ENCODE measurements around the gene KIAA0040. TPM values are rescaled to one million over a fixed set of nuclear protein-coding genes. Genes with fewer than 3 reads are reported as not detected.

Gene KIAA0040
- total RNA-seq (2014; rRNA removed; shearing (Covaris generic); ENCODE audit: low replicate concordance): 0.66 and 1.2 TPM in 2 replicates

DNA sequence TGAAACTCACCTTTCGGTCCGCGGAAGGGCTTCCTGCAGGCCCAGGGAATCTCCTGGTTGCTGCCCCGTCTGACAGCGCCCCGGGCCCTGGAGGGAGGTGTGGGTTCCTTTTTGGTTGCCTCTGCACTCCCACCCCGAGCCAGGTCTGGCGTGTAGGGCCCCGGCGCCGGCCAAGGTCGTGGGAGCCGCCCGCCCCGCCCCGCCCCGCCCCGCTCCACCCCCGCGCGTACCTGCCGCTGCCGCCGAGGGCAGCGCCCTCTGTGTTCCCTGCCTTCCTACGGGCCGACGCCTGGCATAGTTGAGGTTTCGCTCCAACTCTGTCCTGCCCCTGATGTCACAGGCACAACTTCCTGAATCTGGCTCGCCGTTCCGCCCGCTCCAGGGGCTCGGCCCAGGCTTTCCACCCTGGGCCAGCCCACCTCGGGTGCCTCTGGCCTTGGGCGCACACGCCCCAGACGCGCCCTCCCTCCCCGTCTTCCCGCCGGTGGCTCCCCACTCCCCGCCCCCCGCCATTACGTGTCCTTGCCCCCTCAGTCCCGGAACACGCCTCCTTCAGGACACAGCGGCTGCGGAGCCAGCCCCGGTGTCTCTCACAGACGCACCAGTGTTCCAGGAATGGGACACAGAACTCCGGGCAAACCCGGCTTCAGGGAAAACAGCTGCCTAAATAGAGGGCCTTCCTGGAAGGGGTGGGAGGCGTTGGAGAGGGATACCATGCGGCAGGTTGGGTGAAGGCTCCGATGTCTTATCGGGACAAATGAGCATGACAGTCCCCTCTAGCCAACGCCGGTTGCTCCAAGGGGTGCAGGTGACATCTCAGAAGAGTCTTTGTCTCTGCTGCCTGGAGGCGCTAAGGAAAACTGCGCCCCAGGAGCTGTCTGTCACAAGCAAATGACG is at the start of gene KIAA0040:
TSS of gene KIAA0040 (minus strand) at position 147 of the 897 bp plus-strand sequence. CDS start 31,763 bp downstream, outside the sequence.
- Histone ChIP-seq H3K27me3 (no peaks in the 10 kb centered on the region), H3K36me3 (no peaks in the 10 kb centered on the region), H3K4me3 (peak within 1 kb of the TSS; percentile 46), H3K9me3 (no peaks in the 10 kb centered on the region)
- DNase-seq: peak; percentile 53

- DNase-seq: no peak
- no peaks in the 10 kb centered on the region for H3K36me3 ChIP-seq
- H3K9me3 ChIP-seq: 0 out of 2 replicates have a peak, but pooled peaks cover 2% of the 10 kb centered on the region
- H3K27me3 ChIP-seq: peaks cover 5% of the 10 kb centered on the region; the same call in 1 of the 2 replicates
- H3K4me3 ChIP-seq: no peak overlapping the region
These were observed 44.8 kb upstream of the KIAA0040 start for GRCh38 chr1:175237389-175237788.

- Histone ChIP-seq H3K36me3 (no peaks in the 10 kb centered on the region), H3K9me3 (peaks cover 2% of the 10 kb centered on the region; the same call in 1 of the 2 replicates), H3K4me3 (no peak overlapping the region), H3K27me3 (peaks cover 2% of the 10 kb centered on the region; the same call in 1 of the 2 replicates)
- no peak for DNase-seq
These were observed 42.1 kb upstream of the KIAA0040 start for GRCh38 chr1:175234639-175235038.

- Histone ChIP-seq H3K4me3 (no peak overlapping the region), H3K27me3 (no peaks in the 10 kb centered on the region), H3K36me3 (no peaks in the 10 kb centered on the region), H3K9me3 (peaks cover 2% of the 10 kb centered on the region; the same call in 1 of the 2 replicates)
- DNase-seq: no peak
These were observed 39.8 kb upstream of the KIAA0040 start for GRCh38 chr1:175232335-175232734.

DNA sequence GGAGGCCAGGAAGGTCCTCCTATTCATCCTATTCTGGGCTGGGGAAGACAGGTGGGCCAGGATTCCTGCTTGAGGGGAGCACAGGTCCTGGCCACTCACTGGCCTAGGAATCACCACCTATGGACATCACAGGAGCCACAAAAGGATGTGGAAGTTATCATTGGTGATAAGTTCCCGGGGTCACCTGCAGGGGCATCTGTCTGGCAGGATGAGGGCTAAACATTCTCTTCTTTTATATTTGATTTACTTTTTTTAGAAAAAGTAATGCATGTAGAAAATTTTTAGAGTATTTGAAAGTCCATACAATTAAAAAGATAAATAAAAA is 33.2 kb upstream of the KIAA0040 start:
- no peaks in the 10 kb centered on the region for H3K36me3 ChIP-seq
- H3K9me3 ChIP-seq: no peaks in the 10 kb centered on the region
- no peaks in the 10 kb centered on the region for H3K27me3 ChIP-seq
- H3K4me3 ChIP-seq: no peak overlapping the region
- no peak for DNase-seq

DNA sequence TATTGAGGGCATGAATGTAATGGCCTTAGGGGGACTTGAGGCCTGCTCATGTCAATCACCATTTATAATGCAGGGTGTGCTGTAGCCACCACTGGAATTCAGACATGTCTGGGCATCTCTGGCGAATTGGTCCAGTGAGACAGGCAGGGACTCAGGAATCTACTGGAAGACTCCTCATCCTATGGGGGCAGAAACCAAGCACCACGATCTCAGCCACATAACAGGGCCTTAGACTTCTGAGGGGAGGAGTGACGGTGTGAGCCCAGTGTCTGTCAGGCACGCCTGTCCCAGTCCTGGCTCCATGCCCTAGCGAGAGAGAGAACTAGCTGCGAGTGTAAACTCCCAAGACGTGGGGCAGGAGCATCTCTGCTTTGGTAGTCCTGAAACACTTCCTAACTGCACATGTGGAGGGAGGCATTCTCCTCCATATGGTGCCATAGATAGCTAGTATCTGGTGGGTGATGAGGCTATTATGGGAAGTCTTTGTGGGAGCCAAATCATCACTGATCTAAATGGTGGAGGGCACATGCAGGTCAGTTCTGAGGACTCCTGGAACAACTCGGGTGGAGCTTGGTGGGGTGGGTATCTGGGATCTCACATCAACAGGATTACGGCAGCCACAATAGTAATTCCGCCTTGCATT is 29.8 kb upstream of the KIAA0040 start:
- no peak for DNase-seq
- Histone ChIP-seq H3K4me3 (no peak overlapping the region), H3K9me3 (no peaks in the 10 kb centered on the region), H3K36me3 (no peaks in the 10 kb centered on the region), H3K27me3 (no peaks in the 10 kb centered on the region)

GRCh38 chr1:175221557-175222175 is 29.1 kb upstream of the KIAA0040 start:
- Histone ChIP-seq H3K36me3 (no peaks in the 10 kb centered on the region), H3K9me3 (no peaks in the 10 kb centered on the region), H3K4me3 (no peak overlapping the region), H3K27me3 (no peaks in the 10 kb centered on the region)
- no peak for DNase-seq

GRCh38 chr1:175220853-175221556 is 28.4 kb upstream of the KIAA0040 start:
- no peaks in the 10 kb centered on the region for H3K36me3 ChIP-seq
- no peak for DNase-seq
- H3K9me3 ChIP-seq: no peaks in the 10 kb centered on the region
- no peaks in the 10 kb centered on the region for H3K27me3 ChIP-seq
- no peak overlapping the region for H3K4me3 ChIP-seq

DNA sequence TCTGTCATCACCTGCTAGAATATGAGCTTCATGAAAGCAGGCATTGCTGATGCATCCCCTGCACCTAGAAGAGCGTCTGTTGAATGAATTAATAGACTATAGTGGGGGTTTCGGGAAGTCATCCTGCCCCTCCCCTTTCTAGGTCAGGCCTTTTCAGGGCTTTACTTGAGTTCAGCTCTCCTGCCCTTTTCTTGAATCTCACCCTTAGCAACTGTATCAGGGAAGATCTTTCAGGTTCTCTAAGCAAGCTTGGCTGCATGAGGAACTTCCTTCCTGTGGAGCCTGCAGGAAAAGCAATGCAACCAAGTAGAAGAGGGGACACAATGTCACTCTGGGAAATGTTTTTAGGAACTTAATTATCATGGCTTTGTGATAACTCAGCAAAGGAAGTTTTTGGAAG is 27.2 kb upstream of the KIAA0040 start:
- Histone ChIP-seq H3K27me3 (no peaks in the 10 kb centered on the region), H3K36me3 (no peaks in the 10 kb centered on the region), H3K4me3 (no peak overlapping the region), H3K9me3 (no peaks in the 10 kb centered on the region)
- DNase-seq: no peak

- H3K9me3 ChIP-seq: no peaks in the 10 kb centered on the region
- no peaks in the 10 kb centered on the region for H3K36me3 ChIP-seq
- H3K27me3 ChIP-seq: no peaks in the 10 kb centered on the region
- no peak overlapping the region for H3K4me3 ChIP-seq
- DNase-seq: no peak
These were observed 26.3 kb upstream of the KIAA0040 start for GRCh38 chr1:175218786-175219434.

DNA sequence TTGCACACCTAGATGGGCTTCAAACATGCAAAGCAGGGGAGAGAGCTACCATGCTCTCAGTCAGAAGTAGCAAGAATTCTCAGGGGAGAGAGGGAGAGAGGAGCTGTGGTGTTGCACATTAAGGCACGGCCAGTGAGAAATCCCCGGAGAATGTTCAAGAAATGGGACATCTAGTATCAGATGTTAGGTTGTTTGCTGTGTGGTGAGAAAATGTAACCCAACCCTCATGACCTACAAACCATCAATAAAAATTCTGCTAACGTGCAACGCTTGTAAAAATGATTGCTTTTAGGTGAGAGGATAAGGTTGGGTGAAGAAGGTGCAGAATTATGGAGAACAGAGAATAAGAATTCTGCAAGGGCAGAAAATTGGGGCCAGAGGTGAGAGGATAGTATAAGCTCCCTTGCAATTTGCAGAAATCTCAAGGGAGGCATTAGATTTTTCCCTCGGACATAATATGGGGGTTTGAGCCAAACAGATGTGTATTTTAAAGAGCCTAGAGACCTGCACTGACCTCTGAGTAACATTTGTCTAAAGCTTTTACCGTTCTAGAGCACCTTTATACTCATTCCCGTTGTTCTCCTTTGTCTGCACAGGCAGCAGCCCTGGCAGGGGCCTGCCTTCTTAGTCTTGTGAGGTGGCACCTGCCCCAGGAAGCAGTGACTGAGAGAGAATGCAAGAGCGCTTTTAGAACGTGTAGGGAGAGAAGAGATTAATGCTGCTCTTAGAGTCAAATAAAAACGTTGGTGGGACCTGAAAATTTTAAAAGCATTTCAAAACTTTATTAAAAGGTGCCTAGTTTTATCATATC is 25.4 kb upstream of the KIAA0040 start:
- Histone ChIP-seq H3K4me3 (no peak overlapping the region), H3K27me3 (no peaks in the 10 kb centered on the region), H3K36me3 (no peaks in the 10 kb centered on the region), H3K9me3 (no peaks in the 10 kb centered on the region)
- DNase-seq: no peak

- H3K9me3 ChIP-seq: no peaks in the 10 kb centered on the region
These were observed 23.9 kb upstream of the KIAA0040 start for GRCh38 chr1:175216444-175216843.

GRCh38 chr1:175211656-175212055 is 19.1 kb upstream of the KIAA0040 start:
- H3K36me3 ChIP-seq: no peaks in the 10 kb centered on the region
- no peak overlapping the region for H3K4me3 ChIP-seq
- no peaks in the 10 kb centered on the region for H3K27me3 ChIP-seq
- H3K9me3 ChIP-seq: no peaks in the 10 kb centered on the region
- DNase-seq: no peak

More at GRCh38 chr1:175216444-175216843, 23.9 kb upstream of the KIAA0040 start:
- Histone ChIP-seq H3K4me3 (no peak overlapping the region), H3K36me3 (no peaks in the 10 kb centered on the region), H3K27me3 (no peaks in the 10 kb centered on the region)
- DNase-seq: no peak

DNA sequence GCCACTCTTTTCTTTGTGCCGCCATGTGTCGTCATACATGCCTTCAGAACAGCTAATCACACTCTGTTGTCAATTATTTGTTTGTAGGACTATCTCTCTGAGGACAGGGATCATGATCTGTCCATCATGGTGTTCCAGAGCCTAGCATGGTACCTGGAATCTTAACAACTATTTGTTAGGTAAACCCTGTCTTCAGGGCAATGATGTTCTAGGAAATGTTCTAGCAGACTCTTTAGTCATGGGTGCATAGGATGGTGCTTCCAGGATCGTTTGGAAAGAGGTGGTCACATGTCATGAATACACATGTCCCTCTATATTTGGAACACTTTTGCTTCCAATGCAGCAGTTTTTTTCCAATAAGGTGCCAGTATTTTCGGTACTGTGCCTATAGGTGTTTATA is 18.2 kb upstream of the KIAA0040 start:
- H3K36me3 ChIP-seq: no peaks in the 10 kb centered on the region
- no peaks in the 10 kb centered on the region for H3K27me3 ChIP-seq
- H3K9me3 ChIP-seq: no peaks in the 10 kb centered on the region
- no peak for DNase-seq
- no peak overlapping the region for H3K4me3 ChIP-seq

DNA sequence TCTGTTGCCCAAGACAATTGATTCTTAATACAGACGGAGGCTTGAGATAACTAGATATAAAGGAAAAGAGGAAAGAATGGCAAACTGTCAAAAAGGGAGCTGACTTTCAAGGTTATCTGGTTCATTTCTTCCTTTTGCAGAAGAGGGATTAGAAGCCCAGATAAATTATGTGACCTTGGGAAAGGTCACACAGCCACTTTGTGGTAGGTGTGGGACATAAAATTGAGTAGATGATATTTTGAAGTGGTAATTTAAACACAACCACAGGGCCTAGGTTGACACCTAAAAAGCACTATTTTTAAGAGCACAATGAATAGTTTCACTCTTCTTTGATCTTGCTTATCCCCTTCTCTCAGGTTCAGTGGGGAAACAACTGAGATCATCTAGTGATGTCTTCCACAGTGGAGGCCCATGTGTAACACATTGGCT is 16.9 kb upstream of the KIAA0040 start:
- Histone ChIP-seq H3K27me3 (no peaks in the 10 kb centered on the region), H3K4me3 (no peak overlapping the region)

More for the DNA sequence above, 16.9 kb upstream of the KIAA0040 start:
- no peaks in the 10 kb centered on the region for H3K9me3 ChIP-seq
- H3K36me3 ChIP-seq: no peaks in the 10 kb centered on the region
- DNase-seq: no peak
